Stromal cell of bone marrow (primary cell): ENCODE measurements around the gene EPB41L5.
"Not testable (repeated sequence)": the region's sequence is repeated elsewhere in the genome, so short reads cannot be mapped to it uniquely, and the experiment has no call there.

Experiments
- DNase-seq: peaks from one replicate; pipeline ENCODE4 v3.0.0-alpha.2; 2012; ENCODE audit warnings: low read depth

The EPB41L5 gene

DNA sequence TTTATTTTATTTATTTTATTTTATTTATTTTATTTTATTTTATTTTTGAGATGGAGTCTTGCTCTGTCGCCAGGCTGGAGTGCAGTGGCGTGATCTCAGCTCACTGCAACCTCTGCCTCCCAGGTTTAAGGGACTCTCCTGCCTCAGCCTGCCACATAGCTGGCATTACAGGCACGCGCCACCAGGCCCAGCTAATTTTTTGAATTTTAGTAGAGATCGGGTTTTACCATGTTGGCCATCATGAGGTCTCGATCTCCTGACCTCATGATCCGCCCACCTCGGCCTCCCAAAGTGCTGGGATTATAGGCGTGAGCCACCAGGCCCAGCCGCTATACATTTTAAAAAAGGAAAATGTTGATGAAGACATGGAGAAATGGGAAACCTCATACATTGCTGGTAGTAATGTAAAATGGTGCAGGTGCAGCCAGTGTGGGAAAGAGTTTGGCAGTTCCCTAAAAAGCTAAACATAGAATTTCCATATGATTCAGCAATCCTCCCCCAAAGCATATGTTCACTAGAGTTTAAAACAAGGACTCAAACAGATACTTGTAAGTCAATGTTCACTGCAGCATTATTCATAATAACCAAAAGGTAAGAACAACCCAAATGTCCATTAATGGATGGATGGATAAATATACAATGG is 187.1 kb downstream of the EPB41L5 start:
- not testable (repeated sequence) for DNase-seq

DNA sequence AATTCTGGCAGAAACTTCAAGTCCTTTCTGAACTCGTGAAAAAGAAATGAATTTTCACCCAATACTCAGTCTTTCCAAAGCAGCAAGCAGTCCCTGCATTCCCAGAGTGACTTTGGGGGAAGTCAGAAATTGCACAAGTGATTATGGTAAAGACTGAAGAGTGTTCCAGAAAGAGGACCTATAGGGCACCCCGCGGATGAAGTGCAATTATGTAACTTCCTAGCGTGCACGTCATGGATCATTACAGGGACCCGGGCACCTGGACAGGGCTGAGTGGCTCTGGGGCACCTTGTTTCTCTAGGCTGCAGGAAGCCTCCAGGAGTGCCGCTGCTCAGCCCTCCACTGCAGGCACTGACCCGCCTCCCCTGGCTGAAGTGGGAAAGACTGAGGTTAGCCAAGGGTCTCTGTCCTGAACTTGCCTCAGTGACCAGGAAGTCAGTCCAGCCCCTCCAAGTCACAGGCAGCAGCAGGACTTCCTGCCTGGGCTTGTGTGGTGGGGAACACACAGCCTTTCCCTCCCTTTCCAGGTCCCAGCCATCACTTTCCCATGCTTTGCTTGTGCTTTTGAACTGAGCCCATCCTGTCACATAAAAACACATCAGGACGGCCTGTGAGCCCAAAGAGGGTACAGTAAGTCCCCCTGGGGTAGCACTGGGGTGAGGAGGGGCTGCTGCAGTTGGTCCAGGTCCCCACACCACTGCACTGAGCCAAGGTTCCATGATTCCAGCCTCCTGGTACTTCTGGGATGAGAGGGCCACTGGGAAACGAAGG is 190.6 kb downstream of the EPB41L5 start:
- DNase-seq: no peak

DNA sequence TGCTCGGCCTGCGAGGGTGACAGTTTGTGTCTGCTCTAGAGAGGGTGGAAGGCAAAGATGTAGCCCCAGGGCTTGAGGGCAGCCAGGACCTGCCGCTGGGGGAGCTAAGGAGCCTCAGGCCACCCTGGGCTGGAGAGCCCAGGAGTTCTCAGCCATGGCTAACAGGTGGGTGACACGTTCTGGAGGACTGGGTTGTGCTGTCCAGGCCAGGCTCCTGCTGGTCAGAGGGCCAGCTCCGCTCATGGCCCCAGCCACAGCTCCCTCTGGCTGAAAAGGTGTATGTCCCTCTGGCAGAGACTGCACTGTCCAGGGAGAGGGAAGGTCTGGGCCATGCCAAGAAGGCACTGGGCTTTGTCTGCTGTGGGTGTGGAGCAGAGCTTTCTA is 191.1 kb downstream of the EPB41L5 start:
- DNase-seq: no peak

DNA sequence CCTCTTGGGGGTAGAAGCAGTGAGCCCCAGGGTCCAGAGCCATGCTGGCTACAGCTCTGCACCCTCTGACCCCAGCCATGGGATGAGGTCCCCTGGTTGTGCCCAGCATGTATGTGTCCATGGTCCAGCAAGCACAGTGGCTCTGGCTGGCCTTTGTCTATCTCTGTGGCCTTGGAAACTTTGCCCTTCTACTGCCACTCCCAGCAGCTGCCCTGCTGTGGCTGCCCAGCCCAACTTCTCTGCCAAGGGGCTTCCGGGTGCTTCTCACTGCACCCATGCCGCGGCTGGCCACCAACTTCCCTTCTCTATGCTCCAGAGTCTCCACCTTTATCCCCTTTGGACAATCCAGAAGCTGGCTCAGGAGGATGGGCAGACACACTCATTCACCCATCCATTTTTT is 191.5 kb downstream of the EPB41L5 start:
- no peak for DNase-seq

DNA sequence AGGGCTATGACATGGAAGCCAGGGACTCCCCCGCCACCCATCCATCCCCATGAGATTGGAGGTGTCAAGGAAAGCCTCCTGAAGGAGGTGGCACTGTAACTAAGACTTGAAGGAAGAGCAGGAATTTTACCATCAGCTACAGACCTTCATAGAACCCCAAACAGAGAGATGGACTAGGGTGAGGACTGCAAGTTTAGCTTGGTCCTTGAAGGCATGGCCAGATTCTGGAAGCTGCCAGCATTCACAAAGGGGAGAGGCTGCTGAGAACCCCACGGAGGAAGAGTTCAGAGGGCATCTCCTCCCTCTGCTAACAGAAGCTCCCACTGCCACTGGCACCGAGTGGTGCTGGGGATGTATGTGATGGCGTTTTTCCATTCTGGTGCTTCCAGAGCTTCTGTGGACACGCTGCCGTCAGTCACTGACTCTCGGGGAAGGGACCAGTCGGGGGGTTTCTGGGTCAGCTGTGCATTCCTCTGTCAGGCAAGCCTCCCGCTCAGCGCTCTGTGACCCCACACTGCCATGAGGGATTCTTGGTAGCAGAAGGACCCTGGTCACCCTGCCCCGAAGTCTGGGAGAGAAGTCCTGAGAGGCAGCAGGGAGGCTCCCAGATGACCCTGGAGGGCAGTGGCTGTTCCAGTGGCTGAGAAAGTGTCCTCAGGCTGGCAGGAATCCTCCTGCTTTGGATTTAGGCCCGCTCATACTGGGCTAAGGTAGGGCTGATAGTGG is 192.2 kb downstream of the EPB41L5 start:
- DNase-seq: no peak

DNA sequence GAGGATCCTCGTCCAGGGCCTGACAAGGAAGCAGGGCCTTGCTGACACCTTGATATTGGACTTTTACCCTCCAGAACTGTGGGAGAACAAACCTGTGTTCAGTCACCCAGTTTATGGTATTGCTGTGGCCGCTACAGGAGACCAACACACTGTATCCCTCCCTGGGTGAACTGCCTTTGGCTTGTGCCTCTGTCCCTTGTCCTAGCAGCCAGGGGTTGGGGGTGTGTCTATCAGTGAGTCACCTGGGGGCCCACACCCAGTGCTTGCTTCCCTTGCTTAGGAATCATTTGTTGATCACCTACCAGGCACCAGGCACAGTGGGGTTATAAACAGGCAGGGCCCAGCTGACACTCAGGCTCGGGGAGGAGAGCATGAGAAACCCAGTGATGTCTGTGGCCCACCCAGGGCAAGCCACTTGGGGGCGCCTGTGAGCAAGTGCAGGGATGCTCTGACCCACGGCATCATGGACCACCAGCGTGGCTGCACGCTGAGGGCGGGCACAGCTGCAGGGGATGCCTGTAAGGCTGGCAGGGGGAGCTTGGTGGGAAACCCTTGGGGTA is 193.2 kb downstream of the EPB41L5 start:
- DNase-seq: no peak

DNA sequence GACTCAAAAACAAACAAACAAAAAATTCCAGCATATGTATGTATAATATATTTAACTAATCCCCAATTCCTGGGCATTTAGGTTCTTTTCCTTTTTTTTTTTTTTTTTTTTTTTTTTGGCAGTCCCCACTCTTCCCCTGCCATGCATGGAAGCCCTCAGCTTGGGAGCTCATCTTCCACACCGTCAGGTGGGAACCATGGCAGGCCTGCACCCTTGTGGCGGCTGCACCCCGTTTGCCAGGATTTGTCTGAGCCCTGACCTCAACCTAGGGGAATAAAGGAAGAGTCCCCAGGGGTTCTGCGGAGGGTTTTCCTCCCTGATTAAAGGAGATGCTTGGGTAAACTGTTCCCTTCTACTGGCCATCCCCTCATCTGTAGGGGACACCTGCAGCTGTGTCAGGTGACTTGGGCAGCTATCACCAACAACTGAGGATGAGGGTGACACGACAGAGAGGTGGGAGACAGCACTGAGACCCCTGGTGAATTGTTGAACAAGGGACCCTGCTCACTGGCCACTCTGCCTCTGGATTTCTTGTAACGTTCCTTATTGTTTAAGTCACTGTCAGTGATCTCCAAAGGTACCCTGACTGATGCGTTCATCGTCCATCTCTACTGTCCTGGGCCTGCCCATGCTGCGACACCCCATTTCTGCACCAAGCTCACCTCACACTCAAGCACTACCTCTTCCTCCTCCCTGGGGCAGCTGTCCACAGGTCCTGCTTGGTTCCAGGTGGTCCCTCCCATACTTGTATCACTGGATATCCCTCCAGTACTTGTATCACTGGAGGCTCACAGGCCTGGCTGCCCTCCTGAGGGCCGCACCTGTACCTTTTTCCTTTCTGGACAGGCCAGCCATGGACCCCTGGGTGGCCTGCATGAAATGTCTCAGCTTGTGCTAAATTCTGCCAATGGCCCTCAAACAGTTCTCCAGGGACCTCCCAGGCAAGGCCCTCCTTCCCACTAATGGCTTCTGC is 195.8 kb downstream of the EPB41L5 start:
- no peak for DNase-seq

DNA sequence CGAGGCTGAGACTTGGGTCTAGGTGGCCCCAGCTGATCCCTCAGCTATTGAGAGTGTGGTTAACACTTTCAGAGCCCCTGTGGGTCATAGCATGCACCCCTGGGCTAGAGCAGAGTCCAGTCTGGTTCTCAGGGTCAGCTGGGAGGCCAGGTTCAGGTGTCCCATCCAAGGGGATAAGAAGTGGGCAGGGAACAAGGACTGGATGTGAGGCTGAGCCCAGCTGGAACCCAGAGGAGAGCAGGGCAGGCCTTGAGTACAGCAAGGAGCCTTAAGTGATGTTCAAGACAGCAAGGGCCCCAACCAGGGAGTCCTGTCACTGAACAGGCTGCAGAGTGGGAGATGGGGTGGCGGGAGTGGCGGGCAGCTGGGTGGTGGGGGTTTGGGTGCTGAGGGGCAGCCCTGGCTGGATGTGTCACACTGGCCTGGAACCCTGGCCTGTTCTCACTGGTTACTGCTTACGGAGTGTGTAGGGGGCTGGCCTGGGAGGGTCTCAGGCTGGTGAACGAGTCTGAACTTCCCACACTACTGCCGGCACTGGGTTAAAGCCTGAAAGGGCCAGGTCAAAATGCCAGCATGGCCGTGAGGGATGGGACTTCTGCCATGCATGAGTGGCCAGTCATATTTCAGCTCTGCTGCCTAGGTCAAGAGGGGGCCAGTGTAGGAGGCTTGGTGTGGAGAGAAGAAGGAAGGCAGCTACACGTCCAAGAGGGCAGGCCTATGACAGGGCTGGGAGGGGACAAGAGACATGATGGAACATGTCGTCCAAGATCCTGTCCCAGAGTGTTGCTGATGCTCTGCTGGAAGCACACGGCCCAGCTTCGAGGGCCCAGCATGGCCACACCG is 196.8 kb downstream of the EPB41L5 start:
- no peak for DNase-seq

DNA sequence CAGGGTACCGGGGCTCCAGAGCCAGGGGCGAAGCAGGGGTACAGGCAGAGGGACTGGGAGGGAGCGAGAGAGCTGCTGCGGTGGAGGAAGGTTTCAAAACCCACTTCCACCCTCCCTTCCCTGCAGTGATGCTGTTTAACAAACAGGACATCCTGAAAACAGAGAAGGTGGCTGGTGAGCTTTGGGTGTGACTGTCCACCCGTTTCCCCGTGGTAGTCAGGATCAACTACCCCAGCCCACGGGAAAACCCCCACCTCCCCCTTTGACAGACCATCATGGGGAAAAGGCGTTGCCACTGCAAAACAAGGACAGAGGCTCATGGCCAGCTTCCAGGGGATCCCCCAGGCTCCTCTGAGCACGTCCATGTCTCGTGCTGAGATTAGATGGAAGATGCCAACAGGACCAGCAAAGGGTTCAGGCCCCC is 197.4 kb downstream of the EPB41L5 start:
- no peak for DNase-seq

DNA sequence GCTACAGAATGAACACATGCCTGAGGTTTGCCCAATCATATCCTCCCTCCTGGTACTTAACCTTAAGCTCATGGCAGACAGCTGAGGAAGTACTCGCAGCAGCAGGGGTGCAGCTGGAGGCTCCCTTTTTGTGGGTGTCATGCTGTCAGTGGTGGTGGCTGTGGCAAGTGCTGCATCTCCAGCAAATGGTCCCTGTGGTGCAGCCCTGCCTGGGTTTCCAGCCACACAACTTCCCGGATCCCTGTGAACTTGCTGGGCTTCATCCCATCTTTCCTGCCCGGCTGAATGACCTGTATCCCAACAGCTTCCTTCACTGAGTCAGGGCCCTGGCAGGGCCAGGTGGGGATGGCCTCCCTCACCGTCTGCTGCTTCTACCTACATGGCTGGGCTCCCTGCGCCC is 205.3 kb downstream of the EPB41L5 start:
- DNase-seq: no peak

DNA sequence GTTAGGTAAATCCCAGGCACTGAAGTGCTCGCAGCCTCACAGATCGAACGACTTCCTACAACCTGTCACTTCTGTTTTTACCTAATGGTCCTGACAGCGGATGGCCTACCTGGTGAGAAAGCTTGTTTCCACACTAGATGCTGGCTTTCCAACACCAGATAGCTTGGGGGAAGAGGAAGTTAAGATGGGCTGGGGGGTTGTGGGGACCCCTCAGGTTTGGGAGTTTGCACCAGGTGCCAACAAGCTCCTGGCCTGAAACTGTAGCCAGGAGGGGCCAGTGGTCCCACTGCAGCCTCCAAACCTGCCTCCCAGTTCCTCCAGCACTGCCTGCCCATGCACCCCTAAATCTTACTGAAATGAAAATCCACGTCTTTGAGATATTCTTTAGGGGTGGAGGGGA is 206.4 kb downstream of the EPB41L5 start:
- no peak for DNase-seq

DNA sequence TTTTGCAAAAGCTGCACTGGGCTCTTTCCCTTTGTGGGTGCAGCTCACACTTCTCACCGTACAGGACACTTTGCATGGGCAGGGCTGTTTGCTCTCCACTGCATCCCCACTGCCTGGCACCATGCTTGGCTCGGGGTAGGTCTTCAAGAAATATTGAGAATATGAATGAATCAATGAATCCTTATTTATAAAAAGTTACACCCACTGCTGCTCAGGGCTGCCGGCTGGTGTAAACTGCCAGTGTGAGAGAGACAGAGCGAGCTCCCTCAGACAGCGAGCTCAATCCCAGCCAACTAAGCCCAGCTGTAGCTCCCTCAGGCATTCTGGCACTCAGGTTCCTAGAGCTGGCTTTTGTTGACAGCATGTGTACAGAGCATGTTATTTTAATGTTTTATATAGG is 206.9 kb downstream of the EPB41L5 start:
- DNase-seq: no peak

DNA sequence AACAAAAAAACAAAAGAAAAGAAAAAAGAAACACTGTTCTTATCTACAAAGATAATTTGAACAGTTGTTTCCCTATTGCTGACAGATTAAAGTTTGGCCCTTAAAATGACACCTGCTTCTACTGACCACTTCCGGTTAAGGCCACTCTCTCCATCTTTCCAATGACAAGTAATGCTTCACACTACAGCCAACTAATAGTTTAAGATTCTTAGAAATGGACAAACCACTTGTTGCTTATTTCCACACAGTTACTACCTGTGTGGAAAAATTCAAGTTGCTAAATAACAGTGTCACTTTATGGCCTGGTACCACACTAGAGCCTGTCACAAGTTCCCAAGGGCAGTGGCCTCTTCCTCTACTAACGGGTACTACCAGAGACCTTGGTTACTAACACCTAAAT is 207.9 kb downstream of the EPB41L5 start:
- DNase-seq: no peak

DNA sequence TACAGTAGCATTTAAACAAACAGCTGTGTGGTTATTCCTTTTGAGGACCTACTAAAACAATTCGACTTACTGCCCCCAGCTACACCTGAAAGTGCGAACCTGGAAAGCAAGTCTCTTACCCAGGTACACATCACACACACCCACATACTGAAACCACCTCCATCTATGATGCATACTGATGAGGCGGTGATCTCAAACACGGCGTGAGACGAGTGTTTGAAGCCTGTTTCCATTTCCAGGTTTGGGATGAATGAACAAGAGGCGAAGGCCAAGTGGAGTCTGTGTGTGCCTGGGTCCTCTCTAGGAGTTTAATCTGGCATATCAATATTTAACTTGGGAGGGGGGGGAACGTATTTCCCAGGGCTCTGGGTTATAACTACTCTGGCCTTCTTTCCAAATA is 208.7 kb downstream of the EPB41L5 start:
- DNase-seq: no peak

DNA sequence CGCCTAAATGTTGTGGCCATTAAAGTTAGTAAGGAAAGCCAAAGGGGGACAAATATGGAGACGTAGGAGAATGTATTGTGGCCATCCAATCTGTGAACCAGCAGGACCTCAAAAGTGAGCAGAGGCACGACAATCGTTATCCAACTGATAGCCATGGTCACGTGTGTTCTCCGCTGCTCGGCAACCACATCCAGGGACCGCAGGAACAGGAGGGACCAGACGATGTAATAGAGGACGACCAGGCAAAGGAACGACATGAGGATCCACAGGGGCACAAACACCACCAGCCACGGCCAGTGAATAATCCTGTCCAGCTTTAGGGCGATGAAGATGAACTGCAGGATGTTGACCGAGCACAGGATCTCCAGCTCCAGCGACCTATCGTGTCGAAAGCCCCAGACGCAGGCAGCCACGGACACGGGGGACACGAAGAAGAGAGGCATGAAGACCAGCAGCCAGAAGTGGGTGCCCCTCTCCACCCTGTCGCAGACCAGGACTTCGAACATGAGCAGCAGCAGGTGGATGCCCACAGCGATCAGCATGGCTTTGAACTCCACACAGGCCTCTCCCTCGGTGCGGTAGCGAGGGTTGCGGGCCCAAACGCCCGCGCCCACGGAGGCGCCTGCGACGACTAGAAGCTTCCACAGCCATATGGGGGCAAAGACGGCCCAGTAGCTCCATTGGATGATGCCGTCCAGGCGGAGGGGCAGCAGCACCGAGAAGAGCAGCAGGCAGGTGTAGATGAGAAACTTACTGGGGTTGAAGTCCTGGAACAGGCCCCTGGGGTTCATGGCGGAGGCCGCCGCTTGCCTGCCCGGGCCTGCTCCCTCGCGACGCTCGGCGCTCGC is 209.5 kb downstream of the EPB41L5 start:
- DNase-seq: no peak

DNA sequence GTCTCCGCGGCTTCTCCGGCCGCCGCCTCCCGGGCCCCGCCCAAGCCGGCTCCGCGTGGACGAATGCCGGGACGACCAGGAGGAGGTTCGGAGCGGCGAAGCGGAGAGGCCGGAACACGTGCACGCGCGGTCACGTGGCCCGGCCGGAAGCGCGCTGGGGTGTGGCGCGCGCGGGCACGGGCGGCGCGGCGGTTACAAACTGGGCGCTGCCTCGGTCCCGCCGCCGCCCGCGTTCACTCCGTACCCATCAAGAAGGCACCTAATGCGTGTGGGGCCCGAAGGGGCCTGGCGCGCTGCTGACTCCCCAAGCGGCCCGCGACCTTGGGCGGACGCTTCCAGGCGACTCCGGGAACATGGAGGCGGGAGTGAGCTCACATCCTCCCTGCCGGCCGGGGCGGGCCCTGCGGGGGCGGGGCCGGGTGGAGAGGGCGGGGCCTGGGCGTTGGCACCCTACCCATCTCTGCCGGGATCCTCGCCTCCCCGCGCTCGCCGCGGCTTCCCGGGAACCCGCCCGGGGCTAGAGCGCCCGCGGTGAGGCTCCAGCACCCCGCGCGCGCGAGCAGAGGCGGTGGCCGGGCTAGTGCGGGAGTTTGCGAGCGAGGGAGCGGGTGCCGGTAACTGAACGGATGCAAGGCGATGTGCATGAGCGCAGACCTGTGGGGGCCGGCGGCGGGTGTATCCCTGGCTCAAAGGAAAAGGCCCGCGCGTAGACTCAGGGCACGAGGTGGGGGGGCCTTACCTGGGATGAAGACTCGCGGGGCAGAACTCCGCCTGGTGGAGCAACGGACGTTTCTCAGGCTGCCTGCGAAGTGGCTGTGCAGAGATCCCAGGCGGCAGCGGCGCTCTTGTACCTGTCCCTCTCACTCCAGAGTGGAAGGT is 210.4 kb downstream of the EPB41L5 start, which contains the start of gene TMEM185B:
TMEM185B (minus strand) TSS at position 367 of the 879 bp plus-strand sequence. CDS start 424 bp downstream, outside the sequence.
- peak; percentile 64 for DNase-seq

DNA sequence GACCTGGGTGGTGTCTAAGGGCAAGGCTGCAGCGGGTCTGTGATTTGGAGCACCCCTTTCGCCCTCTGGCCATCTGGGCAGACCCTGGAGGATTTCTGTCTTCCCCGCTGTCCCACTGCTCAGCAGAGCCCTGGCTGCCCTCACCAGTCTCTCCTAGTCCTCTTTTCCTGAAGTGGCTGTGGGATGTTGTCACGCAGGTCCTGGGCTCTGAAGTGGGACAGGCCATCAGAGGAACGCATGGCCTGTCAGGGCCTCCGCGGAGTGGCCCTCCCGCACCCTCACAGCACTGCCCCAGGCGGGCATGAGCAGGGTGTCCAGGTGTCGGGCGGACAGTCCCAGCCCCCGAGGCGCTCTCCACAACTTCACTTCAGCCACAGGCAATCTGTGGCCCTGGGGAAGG is 211.4 kb downstream of the EPB41L5 start:
- no peak for DNase-seq

DNA sequence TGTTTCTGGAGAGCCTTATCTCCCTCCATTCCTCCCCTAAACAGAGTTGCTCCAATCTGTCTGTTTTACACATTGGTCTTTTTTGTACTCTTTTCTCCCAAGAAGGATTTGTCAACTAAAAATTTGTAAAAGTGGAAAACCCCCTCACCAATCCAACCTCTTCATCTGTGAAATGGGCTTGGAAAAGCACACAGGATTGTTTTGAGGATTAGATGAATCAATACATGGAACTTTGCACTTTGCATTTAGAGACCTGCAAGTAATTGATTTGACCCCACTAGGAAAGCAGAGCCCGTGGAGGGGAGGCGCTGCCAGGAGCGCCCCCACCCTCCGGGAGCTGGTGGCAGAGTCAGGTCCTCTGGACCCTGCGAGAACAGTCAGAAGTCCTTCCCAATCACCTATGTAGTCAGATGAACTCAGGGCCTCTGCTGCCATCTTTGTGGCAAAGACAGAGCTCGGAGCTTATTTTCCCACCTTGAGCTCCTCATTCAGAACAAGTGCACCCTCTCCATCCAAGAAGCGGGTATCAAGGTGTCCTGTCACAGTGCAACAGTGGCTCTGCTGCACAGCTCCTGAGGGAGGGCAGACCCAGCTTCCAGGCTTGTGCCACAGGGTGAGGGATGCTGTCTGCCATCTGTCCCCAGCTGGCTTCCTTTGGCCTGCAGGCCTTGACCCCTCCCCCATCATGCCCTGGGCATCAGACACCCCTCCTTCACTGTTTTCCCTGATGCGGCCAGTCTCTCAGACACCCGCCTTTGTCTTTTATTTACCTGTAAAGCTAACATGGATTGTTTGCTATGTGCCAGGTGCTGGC is 212.1 kb downstream of the EPB41L5 start:
- no peak for DNase-seq
